ENCODE measurements around the gene NCOA4.
"Not testable (repeated sequence)": the region's sequence is repeated elsewhere in the genome, so short reads cannot be mapped to it uniquely, and the experiment has no call there.

- not testable (repeated sequence) for TF ChIP-seq CTCF (IDR thresholded peaks at IDR 0.05; ENCODE audit: control extremely low read depth in 1 of 3, insufficient read depth in 1 of 3, low read depth in 1 of 3, low read length in 3 of 3); EZH2 (IDR thresholded peaks at IDR 0.05; ENCODE audit: low read depth, low read length, severe bottlenecking); GABPA (IDR thresholded peaks at IDR 0.05; ENCODE audit: borderline replicate concordance, insufficient read depth, low read length)
Measured at GRCh38 chr10:46057927-46058326, 27.5 kb upstream of the NCOA4 start.
